ENCODE results near the gene RPS18. TPM values are rescaled to one million over a fixed set of nuclear protein-coding genes. Genes with fewer than 3 reads are reported as not detected.
A peak's percentile ranks its signal among the peaks of the same experiment; 100 is the strongest.
"Not testable (repeated sequence)": the region's sequence is repeated elsewhere in the genome, so short reads cannot be mapped to it uniquely, and the experiment has no call there.

Gene RPS18
- total RNA-seq (2014; rRNA removed; shearing (Covaris generic)) = 7,191 and 8,620 TPM in 2 replicates
- total RNA-seq (2022) = 4,034 and 4,317 TPM in 2 replicates
- Bru-seq, nascent RNA = percentile 100 among the genes with signal in this experiment
- percentile 100 among the genes with signal in this experiment for BruChase-seq, experiment 1, labeled RNA remaining after a 6-hour chase
- percentile 99 among the genes with signal in this experiment for BruChase-seq, experiment 2, labeled RNA remaining after a 2-hour chase
- long read RNA-seq, transcript RPS18-233 (6 exons, 589 nt) = minor isoform, 6 of 689 reads
- long read RNA-seq, transcript RPS18-230 (6 exons, 613 nt) = major isoform, 627 of 689 reads
- long read RNA-seq, transcript RPS18-235 (3 exons, 413 nt) = minor isoform, 6 of 689 reads
- long read RNA-seq, transcript RPS18-236 (5 exons, 996 nt) = minor isoform, 13 of 689 reads
- long read RNA-seq, partial matches to known transcripts = 28 of 689 reads
- long read RNA-seq, other reads (novel, unspliced or antisense) = 9 of 689 reads

GRCh38 chr6:33271468-33272274 is at the start of gene RPS18, which contains the start of gene VPS52:
Gene RPS18, plus strand, starts transcription at chr6:33272075. Its CDS starts 45 bp downstream, at chr6:33272120.
Gene VPS52, minus strand, starts transcription at chr6:33271876. Its CDS starts 201 bp downstream, at chr6:33271675.
- peak; percentile 99 for DNase-seq (ENCODE audit: low spot score)
- intact Hi-C loops (cut with micrococcal nuclease; ENCODE audit: unreplicated experiment) = loop anchor here (1.0 to 2.0 kb wide), 2 partner anchors 22 to 71 kb away; partner anchors contain the start of genes RXRB and SLC39A7
- BruUV-seq (replicated peaks) = TSS peak; percentile 91
- Histone ChIP-seq H3K4me3 (ENCODE audit: low read depth, low read length, poor library complexity, severe bottlenecking) (peak within 1 kb of the TSS; percentile 97), H3K4me2 (ENCODE audit: low read length) (peak within 1 kb of the TSS; percentile 93), H3K9me3 (ENCODE audit: low read length) (no peaks in the 10 kb centered on the region), H3K27ac (ENCODE audit: low read depth, low read length, poor library complexity, severe bottlenecking) (peak within 1 kb of the TSS; percentile 93), H3K9me2 (ENCODE audit: insufficient read depth, low read length) (no peaks in the 10 kb centered on the region), H2AFZ (ENCODE audit: low read length) (peak within 1 kb of the TSS; percentile 88), H3K36me3 (ENCODE audit: insufficient read depth, low read length) (peaks cover 78% of the 10 kb centered on the region), H4K20me1 (ENCODE audit: insufficient read depth, low read length) (peaks cover 31% of the 10 kb centered on the region), H3K79me2 (ENCODE audit: insufficient read depth, low read depth, low read length) (peaks cover 55% of the 10 kb centered on the region), H3K4me1 (ENCODE audit: insufficient read depth, low read length, poor library complexity, severe bottlenecking) (peaks cover 43% of the 10 kb centered on the region)
- POLR2A ChIA-PET = interaction anchor here (0.5 to 2.5 kb wide), 19 partner anchors 9 to 1046 kb away, joined by 3 to 19 read pairs (median 4); partner anchors contain the start of genes PFDN6, RGL2, UQCC2 and WDR46
- CTCF ChIA-PET (ENCODE audit: unreplicated experiment) = interaction anchor here (0.6 kb wide), 2 partner anchors 25 kb away, joined by 3 to 4 read pairs; no protein-coding TSS in a partner anchor
- no peak; the same call in 1 of the 2 replicates for TF ChIP-seq CTCF (conservative IDR thresholded peaks at IDR 0.05; ENCODE audit: low read length)
- no peak for TF ChIP-seq EZH2phosphoT487 (IDR thresholded peaks at IDR 0.05; ENCODE audit: borderline replicate concordance, low read depth, low read length)

DNA sequence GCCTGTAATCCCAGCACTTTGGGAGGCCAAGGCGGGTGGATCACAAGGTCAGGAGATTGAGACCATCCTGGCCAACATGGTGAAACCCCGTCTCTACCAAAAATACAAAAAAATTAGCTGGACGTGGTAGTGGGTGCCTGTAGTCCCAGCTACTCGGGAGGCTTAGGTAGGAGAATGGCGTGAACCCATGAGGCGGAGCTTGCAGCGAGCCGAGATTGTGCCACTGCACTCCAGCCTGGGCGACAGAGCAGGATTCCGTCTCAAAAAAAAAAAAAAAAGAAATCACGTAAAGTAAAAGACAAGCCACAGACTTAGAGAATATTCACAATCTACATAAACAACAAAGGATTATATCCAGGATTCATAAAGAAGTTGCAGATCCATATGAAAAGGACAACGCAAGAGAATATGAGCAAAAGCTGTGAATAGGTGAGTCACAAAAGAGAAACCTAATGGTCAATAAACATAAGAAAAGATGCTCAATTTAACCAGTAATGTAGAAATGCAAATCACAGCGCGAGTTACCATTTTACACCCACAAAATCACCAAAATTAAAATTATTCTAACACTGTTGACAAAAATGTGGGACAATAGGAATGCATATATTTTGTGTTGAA is 45.3 kb upstream of the RPS18 start:
- BruUV-seq (replicated peaks); H3K4me2 ChIP-seq (ENCODE audit: low read length); DNase-seq (ENCODE audit: low spot score); H3K4me1 ChIP-seq (ENCODE audit: insufficient read depth, low read length, poor library complexity, severe bottlenecking); CTCF ChIA-PET (ENCODE audit: unreplicated experiment); H3K36me3 ChIP-seq (ENCODE audit: insufficient read depth, low read length); H3K4me3 ChIP-seq (ENCODE audit: low read depth, low read length, poor library complexity, severe bottlenecking); intact Hi-C loops (cut with micrococcal nuclease; ENCODE audit: unreplicated experiment); H3K27ac ChIP-seq (ENCODE audit: low read depth, low read length, poor library complexity, severe bottlenecking); H2AFZ ChIP-seq (ENCODE audit: low read length); H3K9me3 ChIP-seq (ENCODE audit: low read length); H4K20me1 ChIP-seq (ENCODE audit: insufficient read depth, low read length); H3K79me2 ChIP-seq (ENCODE audit: insufficient read depth, low read depth, low read length); H3K9me2 ChIP-seq (ENCODE audit: insufficient read depth, low read length): not testable (repeated sequence)
- POLR2A ChIA-PET = interaction anchor here (1.5 kb wide), 1 partner anchor 18 kb away, joined by 3 read pairs; no protein-coding TSS in a partner anchor

GRCh38 chr6:33235221-33235634 is 36.6 kb upstream of the RPS18 start:
- ChIA-PET CTCF (ENCODE audit: unreplicated experiment) (interaction anchor here (0.9 kb wide), 1 partner anchor 13 kb away, joined by 6 read pairs; no protein-coding TSS in a partner anchor), POLR2A (interaction anchor here (0.6 to 0.7 kb wide), 2 partner anchors 383 to 804 kb away, joined by 4 read pairs; no protein-coding TSS in a partner anchor)

More at GRCh38 chr6:33235221-33235634, 36.6 kb upstream of the RPS18 start:
- H3K4me2 ChIP-seq (ENCODE audit: low read length) = no peak overlapping the region
- no peaks in the 10 kb centered on the region for H4K20me1 ChIP-seq (ENCODE audit: insufficient read depth, low read length)
- no peak overlapping the region for H3K27ac ChIP-seq (ENCODE audit: low read depth, low read length, poor library complexity, severe bottlenecking)
- BruUV-seq (replicated peaks) = no TSS peak
- no peaks in the 10 kb centered on the region for H3K36me3 ChIP-seq (ENCODE audit: insufficient read depth, low read length)
- no peaks in the 10 kb centered on the region for H3K4me1 ChIP-seq (ENCODE audit: insufficient read depth, low read length, poor library complexity, severe bottlenecking)
- no peak overlapping the region for H2AFZ ChIP-seq (ENCODE audit: low read length)
- intact Hi-C loops (cut with micrococcal nuclease; ENCODE audit: unreplicated experiment) = no loop called here
- no peak for DNase-seq (ENCODE audit: low spot score)
- H3K9me3 ChIP-seq (ENCODE audit: low read length) = no peaks in the 10 kb centered on the region
- H3K79me2 ChIP-seq (ENCODE audit: insufficient read depth, low read depth, low read length) = no peaks in the 10 kb centered on the region
- TF ChIP-seq EZH2phosphoT487 (IDR thresholded peaks at IDR 0.05; ENCODE audit: borderline replicate concordance, low read depth, low read length) (no peak), CTCF (conservative IDR thresholded peaks at IDR 0.05; ENCODE audit: low read length) (no peak)
- H3K9me2 ChIP-seq (ENCODE audit: insufficient read depth, low read length) = no peaks in the 10 kb centered on the region
- H3K4me3 ChIP-seq (ENCODE audit: low read depth, low read length, poor library complexity, severe bottlenecking) = no peak overlapping the region
